Uterus (tissue), 2 donors: ENCODE data around the gene ATP6V1B1.

Experiments used
- POLR2A ChIP-seq, 2 donors: fragments of 450-650 bp; IDR thresholded peaks; one replicate each; pipeline ENCODE4 v1.6.1; 2016; ENCODE audit warnings: antibody characterized with exemption in 2 of 2, mild to moderate bottlenecking in 1 of 2, moderate library complexity in 1 of 2
- TF ChIP-seq, protein P1 (sequence below), 4 experiments: fragments of 200-600 bp in 2 of 4; fragments of 450-650 bp in 2 of 4; sonication (generic) in 2 of 4; IDR thresholded peaks; one replicate each; pipeline ENCODE4 v1.5.1; 2016 to 2019; ENCODE audit warnings: antibody characterized with exemption in 4 of 4, mild to moderate bottlenecking in 2 of 4, moderate library complexity in 1 of 4

DNA sequence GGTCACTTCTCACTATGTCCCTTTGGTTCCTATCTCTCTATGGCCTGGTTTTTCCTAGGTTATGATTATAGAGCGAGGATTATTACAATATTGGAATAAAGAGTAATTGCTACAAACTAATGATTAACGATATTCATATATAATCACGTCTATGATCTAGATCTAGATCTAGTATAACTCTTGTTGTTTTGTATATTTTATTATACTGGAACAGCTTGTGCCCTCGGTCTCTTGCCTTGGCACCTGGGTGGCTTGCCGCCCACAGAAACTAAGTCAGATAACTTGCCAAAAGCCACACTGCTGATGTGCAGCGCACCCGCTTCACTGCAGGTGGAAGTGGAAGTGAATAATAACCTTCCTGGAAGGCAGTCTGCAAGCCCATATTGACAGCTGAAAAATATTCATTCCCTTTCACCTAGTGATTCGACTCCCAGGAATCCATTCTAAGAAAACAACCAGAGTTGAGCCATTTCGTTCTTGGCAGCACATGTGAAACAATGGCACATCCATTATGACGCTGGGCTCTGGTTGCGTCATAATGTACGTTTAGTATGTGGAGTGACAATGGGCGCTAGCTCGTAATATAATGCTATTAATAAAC is 42.0 kb downstream of the ATP6V1B1 start:
- TF ChIP-seq, protein P1, sequence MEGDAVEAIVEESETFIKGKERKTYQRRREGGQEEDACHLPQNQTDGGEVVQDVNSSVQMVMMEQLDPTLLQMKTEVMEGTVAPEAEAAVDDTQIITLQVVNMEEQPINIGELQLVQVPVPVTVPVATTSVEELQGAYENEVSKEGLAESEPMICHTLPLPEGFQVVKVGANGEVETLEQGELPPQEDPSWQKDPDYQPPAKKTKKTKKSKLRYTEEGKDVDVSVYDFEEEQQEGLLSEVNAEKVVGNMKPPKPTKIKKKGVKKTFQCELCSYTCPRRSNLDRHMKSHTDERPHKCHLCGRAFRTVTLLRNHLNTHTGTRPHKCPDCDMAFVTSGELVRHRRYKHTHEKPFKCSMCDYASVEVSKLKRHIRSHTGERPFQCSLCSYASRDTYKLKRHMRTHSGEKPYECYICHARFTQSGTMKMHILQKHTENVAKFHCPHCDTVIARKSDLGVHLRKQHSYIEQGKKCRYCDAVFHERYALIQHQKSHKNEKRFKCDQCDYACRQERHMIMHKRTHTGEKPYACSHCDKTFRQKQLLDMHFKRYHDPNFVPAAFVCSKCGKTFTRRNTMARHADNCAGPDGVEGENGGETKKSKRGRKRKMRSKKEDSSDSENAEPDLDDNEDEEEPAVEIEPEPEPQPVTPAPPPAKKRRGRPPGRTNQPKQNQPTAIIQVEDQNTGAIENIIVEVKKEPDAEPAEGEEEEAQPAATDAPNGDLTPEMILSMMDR (IDR thresholded peaks at IDR 0.05) = no peak
- TF ChIP-seq POLR2A (IDR thresholded peaks at IDR 0.05) = no peak
